ENCODE measurements around the gene NIPBL. TPM values are rescaled to one million over a fixed set of nuclear protein-coding genes. Genes with fewer than 3 reads are reported as not detected.
A peak's percentile ranks its signal among the peaks of the same experiment; 100 is the strongest.
"Not testable (repeated sequence)": the region's sequence is repeated elsewhere in the genome, so short reads cannot be mapped to it uniquely, and the experiment has no call there.

Gene NIPBL
- polyA plus RNA-seq, 3 donors: 67.8 to 83.9 (median 75.5) TPM

- peak in 8 of 11 donors; percentile 23 to 66 (median 56) for DNase-seq (ENCODE audit: extremely low read depth in 1 of 11, low read depth in 9 of 11, low spot score in 4 of 11)
Observed at GRCh38 chr5:36876965-36877666, 547 bp downstream of the NIPBL start.

DNA sequence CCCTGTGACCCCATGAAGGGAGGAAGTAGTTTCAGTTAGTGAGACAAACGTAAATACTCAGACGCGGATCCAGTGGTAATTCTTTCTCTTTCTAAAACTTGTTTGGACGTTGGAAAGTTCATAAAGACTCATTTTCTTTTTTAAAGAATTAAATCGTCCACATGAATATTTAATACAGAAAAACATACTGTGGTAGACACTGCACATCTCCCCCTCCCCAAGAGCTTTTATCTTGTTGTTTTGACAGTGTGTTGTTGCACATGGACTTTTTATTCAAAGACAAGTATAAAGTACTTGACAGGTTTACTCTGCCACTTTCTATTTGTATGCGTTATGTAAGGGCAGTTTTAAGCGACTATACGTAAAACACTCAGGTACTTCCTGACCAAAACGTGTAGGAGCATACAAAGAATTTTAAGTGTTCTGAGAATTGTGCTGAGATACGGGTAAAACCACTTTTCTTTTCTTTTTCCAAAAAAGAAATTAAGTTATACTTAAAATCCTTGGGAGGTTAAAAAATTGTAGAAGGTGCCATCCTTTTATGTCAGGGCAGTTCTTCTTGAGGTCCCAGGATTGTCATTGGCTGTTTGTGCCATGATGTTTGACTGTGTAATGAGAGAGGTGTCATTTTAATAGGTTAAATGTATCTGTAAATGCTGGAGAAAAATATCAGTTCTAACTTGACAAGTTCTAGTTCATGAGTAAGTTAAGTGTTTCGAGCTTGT lies 1.3 kb downstream of the NIPBL start:
- peak in 3 of 11 donors; percentile 12 to 37 (median 26) for DNase-seq (ENCODE audit: extremely low read depth in 1 of 11, low read depth in 9 of 11, low spot score in 4 of 11)

GRCh38 chr5:36878392-36879082 lies 2.0 kb downstream of the NIPBL start:
- peak in 7 of 11 donors; percentile 21 to 74 (median 45) for DNase-seq (ENCODE audit: extremely low read depth in 1 of 11, low read depth in 9 of 11, low spot score in 4 of 11)

GRCh38 chr5:36879274-36880033 lies 2.9 kb downstream of the NIPBL start:
- DNase-seq (ENCODE audit: extremely low read depth in 1 of 11, low read depth in 9 of 11, low spot score in 4 of 11): no peak

GRCh38 chr5:36880761-36881160 lies 4.2 kb downstream of the NIPBL start:
- no peak for DNase-seq (ENCODE audit: extremely low read depth in 1 of 11, low read depth in 9 of 11, low spot score in 4 of 11)

DNA sequence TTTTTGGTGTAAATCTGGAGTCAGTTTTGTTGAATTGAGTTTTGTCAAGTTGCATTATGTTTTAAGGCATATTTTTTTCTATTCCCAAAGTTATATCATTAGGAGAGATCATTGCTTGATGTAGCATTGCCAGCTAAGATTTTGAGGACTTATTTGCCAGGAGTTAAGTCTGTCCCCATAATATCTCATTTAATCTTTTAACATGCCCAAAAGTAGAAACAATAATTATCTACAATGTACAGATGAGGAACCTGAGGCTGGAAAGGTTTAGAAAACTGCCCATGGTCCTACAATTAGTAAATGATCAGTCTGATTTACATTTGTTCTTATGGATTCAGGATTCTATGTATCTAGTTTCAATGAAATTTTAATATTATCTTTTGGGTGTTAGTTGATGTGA lies 4.7 kb downstream of the NIPBL start:
- DNase-seq (ENCODE audit: extremely low read depth in 1 of 11, low read depth in 9 of 11, low spot score in 4 of 11): no peak

DNA sequence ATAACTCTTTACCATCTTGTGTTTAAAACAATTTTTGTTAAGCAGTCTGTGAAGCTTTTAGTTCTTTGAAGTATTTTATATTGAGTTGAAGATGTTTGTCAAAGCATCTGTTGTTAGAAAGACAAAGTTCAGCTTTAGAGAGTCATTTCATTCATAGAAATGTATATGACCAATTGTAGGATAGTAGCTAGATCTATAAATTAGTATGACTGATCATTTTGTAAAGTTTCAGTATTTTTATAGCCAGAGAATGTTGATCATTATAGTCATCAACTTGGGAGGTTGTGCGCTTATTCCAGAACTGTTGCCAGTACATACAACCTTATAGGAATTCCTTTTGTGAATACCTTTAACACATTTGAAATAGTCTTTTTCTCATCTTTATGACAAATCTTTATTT lies 5.2 kb downstream of the NIPBL start:
- DNase-seq (ENCODE audit: extremely low read depth in 1 of 11, low read depth in 9 of 11, low spot score in 4 of 11): no peak

- DNase-seq (ENCODE audit: extremely low read depth in 1 of 11, low read depth in 9 of 11, low spot score in 4 of 11): no peak
Observed at GRCh38 chr5:36882250-36882649, 5.7 kb downstream of the NIPBL start.

DNA sequence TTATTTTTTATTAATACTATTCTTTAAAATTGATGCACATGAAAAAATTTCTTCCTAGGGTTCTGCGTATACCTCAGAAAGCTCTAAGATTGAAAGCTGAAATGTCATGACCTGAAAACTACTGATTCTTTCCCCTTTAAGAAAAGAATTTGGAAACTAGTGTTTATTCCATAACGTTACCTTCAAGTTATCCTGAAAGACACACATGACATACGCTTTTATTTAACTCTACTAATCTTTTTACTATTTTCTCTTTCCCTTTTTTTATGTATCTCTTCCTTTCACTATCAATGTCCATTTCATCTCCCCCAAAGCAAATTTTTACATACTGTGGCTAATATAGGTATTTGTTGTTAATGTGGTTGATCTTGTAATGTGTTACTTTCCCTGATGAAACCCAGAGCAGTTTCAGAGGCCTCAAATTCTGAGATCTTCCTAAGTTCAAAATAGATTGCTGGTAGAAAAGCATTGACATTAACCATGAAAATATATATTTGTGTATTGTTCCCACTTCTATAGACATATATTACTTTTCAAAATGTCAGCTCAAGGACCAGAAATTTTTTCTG lies 7.4 kb downstream of the NIPBL start:
- no peak for DNase-seq (ENCODE audit: extremely low read depth in 1 of 11, low read depth in 9 of 11, low spot score in 4 of 11)

GRCh38 chr5:36885149-36885548 lies 8.6 kb downstream of the NIPBL start:
- DNase-seq (ENCODE audit: extremely low read depth in 1 of 11, low read depth in 9 of 11, low spot score in 4 of 11): no peak

DNA sequence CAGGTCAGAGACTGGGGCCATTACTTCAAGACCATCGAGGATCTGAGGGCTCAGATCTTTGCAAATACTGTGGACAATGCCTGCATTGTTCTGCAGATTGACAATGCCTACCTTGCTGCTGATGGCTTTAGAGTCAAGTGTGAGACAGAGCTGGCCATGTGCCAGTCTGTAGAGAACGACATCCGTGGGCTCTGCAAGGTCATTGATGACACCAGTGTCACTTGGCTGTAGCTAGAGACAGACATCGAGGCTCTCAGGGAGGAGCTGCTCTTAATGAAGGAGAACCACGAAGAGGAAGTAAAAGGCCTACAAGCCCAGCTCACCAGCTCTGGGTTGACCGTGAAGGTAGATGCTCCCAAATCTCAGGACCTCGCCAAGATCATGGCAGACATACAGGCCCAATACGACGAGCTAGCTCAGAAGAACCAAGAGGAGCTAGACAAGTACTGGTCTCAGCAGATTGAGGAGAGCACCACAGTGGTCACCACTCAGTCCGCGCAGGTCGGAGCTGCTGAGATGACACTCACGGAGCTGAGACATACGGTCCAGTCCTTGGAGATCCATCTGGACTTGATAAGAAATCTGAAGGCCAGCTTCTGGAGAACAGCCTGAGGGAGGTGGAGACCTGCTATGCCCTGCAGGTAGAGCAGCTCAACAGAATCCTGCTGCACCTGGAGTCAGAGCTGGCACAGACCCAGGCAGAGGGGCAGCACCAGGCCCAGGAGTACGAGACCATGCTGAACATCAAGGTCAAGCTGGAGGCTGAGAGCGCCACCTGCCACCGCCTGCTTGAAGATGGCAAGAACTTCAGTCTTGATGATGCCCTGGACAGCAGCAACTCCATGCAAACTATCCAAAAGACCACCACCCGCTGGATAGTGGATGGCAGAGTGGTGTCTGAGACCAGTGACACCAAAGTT lies 9.3 kb downstream of the NIPBL start:
- no peak for DNase-seq (ENCODE audit: extremely low read depth in 1 of 11, low read depth in 9 of 11, low spot score in 4 of 11)

GRCh38 chr5:36886791-36887190 lies 10.2 kb downstream of the NIPBL start:
- DNase-seq (ENCODE audit: extremely low read depth in 1 of 11, low read depth in 9 of 11, low spot score in 4 of 11): no peak

DNA sequence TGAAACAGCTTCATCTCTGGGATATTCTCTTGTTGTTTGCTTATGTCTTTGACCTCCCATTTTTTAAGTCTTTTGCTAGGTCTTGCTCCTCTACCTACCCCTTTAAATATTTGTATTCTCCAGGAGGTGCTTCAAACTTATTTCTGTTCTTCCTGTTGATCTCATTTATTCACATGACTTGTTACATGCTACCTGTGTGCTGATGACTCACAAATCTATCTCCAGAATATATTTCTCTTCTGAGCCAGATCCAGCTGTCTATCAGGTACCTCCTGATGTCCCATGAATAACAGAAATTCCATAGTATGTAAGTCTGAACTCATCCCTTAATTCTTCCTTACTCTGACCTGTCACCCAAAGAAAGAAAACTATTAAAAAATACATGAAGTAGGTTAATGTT lies 11.0 kb downstream of the NIPBL start:
- DNase-seq (ENCODE audit: extremely low read depth in 1 of 11, low read depth in 9 of 11, low spot score in 4 of 11): no peak

GRCh38 chr5:36888303-36888702 lies 11.7 kb downstream of the NIPBL start:
- no peak for DNase-seq (ENCODE audit: extremely low read depth in 1 of 11, low read depth in 9 of 11, low spot score in 4 of 11)

- DNase-seq (ENCODE audit: extremely low read depth in 1 of 11, low read depth in 9 of 11, low spot score in 4 of 11): no peak
Observed at GRCh38 chr5:36889264-36889663, 12.7 kb downstream of the NIPBL start.

DNA sequence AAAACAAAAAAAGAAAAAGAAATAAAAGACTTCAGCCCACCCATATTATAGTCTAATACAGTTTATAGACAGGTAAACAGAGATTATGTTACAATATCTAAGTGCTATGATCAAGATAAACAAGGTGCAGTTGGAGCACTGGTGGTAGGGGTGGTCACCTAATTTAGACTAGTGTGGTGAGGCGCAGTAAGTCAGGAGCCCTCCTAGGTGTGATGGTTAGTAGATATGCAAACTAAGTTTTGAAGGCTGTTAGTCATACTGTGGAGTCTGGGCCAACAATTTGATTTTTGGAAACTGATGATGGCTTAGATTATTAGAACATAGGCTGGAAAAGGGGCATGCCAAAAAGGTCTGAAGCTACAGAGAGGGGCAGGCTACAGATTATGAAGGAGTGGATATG lies 14.7 kb downstream of the NIPBL start:
- DNase-seq (ENCODE audit: extremely low read depth in 1 of 11, low read depth in 9 of 11, low spot score in 4 of 11): no peak

GRCh38 chr5:36892085-36892830 lies 15.7 kb downstream of the NIPBL start:
- DNase-seq (ENCODE audit: extremely low read depth in 1 of 11, low read depth in 9 of 11, low spot score in 4 of 11): not testable (repeated sequence)
